ENCODE results near the gene LRRC46. TPM values are rescaled to one million over a fixed set of nuclear protein-coding genes. Genes with fewer than 3 reads are reported as not detected.

Gene LRRC46
- total RNA-seq, 1 experiment from 2014 or later = 0.39 TPM

DNA sequence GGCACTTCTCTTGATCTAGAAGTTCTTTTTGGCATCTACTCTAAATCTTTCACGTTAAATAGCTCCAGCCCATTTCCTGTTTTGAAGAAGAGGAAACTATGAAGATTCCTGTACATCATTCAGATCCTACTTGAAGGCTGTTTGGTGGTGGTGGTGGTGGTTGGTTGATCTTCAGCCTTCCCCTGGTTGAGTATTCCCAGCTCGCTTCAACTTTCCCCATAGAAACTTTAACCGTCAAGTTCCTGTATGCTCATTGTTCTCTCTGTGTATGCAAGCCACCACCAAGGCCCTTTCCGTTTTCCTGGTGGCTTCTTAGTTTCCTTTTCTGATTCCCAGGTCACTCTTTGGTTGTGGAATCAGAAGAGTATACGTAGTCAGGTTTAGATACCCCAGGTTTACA lies 3.3 kb downstream of the LRRC46 start (continued):
- TF ChIP-seq TCF7 (CRISPR knock-in tag; IDR thresholded peaks at IDR 0.05; ENCODE audit: low read depth) = no peak
- no peak for TF ChIP-seq ZNF396 (CRISPR knock-in tag; IDR thresholded peaks at IDR 0.05; ENCODE audit: borderline replicate concordance)

DNA sequence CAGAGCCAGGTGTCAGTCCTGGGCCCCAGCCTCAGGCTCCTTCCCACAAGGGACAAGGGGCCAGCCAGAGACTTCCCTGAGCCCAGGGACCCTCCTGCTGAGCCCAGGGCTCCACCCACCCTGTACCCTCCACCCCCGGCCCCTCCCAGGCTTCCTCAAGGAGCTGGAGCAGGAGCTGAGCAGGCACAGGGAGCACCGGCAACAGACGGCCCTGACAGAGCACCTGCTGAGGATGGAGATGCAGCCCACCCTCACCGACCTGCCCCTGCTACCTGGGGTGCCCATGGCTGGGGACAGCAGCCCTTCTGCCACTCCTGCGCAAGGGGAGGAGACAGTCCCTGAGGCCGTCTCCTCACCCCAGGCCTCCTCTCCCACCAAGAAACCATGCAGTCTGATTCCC lies 5.1 kb downstream of the LRRC46 start:
- TF ChIP-seq, protein P1, sequence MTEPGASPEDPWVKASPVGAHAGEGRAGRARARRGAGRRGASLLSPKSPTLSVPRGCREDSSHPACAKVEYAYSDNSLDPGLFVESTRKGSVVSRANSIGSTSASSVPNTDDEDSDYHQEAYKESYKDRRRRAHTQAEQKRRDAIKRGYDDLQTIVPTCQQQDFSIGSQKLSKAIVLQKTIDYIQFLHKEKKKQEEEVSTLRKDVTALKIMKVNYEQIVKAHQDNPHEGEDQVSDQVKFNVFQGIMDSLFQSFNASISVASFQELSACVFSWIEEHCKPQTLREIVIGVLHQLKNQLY (CRISPR knock-in tag; IDR thresholded peaks at IDR 0.05) = no peak
- TF ChIP-seq NR1H2 (CRISPR knock-in tag; IDR thresholded peaks at IDR 0.05) = no peak
- TF ChIP-seq, protein P2, sequence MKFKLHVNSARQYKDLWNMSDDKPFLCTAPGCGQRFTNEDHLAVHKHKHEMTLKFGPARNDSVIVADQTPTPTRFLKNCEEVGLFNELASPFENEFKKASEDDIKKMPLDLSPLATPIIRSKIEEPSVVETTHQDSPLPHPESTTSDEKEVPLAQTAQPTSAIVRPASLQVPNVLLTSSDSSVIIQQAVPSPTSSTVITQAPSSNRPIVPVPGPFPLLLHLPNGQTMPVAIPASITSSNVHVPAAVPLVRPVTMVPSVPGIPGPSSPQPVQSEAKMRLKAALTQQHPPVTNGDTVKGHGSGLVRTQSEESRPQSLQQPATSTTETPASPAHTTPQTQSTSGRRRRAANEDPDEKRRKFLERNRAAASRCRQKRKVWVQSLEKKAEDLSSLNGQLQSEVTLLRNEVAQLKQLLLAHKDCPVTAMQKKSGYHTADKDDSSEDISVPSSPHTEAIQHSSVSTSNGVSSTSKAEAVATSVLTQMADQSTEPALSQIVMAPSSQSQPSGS (CRISPR knock-in tag; IDR thresholded peaks at IDR 0.05; ENCODE audit: borderline replicate concordance, low read depth) = no peak
- TF ChIP-seq, protein P3, sequence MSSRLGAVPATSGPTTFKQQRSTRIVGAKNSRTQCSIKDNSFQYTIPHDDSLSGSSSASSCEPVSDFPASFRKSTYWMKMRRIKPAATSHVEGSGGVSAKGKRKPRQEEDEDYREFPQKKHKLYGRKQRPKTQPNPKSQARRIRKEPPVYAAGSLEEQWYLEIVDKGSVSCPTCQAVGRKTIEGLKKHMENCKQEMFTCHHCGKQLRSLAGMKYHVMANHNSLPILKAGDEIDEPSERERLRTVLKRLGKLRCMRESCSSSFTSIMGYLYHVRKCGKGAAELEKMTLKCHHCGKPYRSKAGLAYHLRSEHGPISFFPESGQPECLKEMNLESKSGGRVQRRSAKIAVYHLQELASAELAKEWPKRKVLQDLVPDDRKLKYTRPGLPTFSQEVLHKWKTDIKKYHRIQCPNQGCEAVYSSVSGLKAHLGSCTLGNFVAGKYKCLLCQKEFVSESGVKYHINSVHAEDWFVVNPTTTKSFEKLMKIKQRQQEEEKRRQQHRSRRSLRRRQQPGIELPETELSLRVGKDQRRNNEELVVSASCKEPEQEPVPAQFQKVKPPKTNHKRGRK (CRISPR knock-in tag; IDR thresholded peaks at IDR 0.05; ENCODE audit: borderline replicate concordance) = no peak
- no peak for TF ChIP-seq CREB1 (CRISPR knock-in tag; IDR thresholded peaks at IDR 0.05)
- no peak for TF ChIP-seq NFYB (CRISPR knock-in tag; conservative IDR thresholded peaks at IDR 0.05; ENCODE audit: low read depth)
- TF ChIP-seq, protein P4, sequence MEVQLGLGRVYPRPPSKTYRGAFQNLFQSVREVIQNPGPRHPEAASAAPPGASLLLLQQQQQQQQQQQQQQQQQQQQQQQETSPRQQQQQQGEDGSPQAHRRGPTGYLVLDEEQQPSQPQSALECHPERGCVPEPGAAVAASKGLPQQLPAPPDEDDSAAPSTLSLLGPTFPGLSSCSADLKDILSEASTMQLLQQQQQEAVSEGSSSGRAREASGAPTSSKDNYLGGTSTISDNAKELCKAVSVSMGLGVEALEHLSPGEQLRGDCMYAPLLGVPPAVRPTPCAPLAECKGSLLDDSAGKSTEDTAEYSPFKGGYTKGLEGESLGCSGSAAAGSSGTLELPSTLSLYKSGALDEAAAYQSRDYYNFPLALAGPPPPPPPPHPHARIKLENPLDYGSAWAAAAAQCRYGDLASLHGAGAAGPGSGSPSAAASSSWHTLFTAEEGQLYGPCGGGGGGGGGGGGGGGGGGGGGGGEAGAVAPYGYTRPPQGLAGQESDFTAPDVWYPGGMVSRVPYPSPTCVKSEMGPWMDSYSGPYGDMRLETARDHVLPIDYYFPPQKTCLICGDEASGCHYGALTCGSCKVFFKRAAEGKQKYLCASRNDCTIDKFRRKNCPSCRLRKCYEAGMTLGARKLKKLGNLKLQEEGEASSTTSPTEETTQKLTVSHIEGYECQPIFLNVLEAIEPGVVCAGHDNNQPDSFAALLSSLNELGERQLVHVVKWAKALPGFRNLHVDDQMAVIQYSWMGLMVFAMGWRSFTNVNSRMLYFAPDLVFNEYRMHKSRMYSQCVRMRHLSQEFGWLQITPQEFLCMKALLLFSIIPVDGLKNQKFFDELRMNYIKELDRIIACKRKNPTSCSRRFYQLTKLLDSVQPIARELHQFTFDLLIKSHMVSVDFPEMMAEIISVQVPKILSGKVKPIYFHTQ (CRISPR knock-in tag; IDR thresholded peaks at IDR 0.05) = no peak
- no peak for TF ChIP-seq ZNF396 (CRISPR knock-in tag; IDR thresholded peaks at IDR 0.05; ENCODE audit: borderline replicate concordance)
- TF ChIP-seq ZNF671 (CRISPR knock-in tag; IDR thresholded peaks at IDR 0.05) = no peak
- TF ChIP-seq SMAD4 (CRISPR knock-in tag; IDR thresholded peaks at IDR 0.05) = no peak
- TF ChIP-seq, protein P5, sequence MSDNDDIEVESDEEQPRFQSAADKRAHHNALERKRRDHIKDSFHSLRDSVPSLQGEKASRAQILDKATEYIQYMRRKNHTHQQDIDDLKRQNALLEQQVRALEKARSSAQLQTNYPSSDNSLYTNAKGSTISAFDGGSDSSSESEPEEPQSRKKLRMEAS (CRISPR knock-in tag; IDR thresholded peaks at IDR 0.05) = no peak
- TF ChIP-seq ESRRA (CRISPR knock-in tag; IDR thresholded peaks at IDR 0.05; ENCODE audit: borderline replicate concordance) = no peak
- no peak for TF ChIP-seq ZBTB21 (CRISPR knock-in tag; IDR thresholded peaks at IDR 0.05; ENCODE audit: borderline replicate concordance)
- no peak for TF ChIP-seq NR3C1 (CRISPR knock-in tag; conservative IDR thresholded peaks at IDR 0.05; ENCODE audit: low read depth)
- TF ChIP-seq, protein P6, sequence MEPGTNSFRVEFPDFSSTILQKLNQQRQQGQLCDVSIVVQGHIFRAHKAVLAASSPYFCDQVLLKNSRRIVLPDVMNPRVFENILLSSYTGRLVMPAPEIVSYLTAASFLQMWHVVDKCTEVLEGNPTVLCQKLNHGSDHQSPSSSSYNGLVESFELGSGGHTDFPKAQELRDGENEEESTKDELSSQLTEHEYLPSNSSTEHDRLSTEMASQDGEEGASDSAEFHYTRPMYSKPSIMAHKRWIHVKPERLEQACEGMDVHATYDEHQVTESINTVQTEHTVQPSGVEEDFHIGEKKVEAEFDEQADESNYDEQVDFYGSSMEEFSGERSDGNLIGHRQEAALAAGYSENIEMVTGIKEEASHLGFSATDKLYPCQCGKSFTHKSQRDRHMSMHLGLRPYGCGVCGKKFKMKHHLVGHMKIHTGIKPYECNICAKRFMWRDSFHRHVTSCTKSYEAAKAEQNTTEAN (CRISPR knock-in tag; IDR thresholded peaks at IDR 0.05) = no peak
- Mint-ChIP-seq H3K27me3 (ENCODE audit: low read depth) (no peaks in the 10 kb centered on the region), H3K4me1 (peaks cover 14% of the 10 kb centered on the region), H3K27ac (no peak overlapping the region), H3K4me3 (no peak overlapping the region), H3K9me3 (no peaks in the 10 kb centered on the region), H3K36me3 (no peaks in the 10 kb centered on the region; the same call in 1 of the 2 replicates)
- ChIA-PET CTCF (interaction anchor here (1.2 to 19.3 kb wide), 4 partner anchors 11 to 134 kb away, joined by 3 to 1122 read pairs (median 8); partner anchors contain the start of genes CDK5RAP3 and SP2), POLR2A (interaction anchor here (1.3 kb wide), 1 partner anchor 59 kb away, joined by 3 read pairs; the partner anchor contains the start of gene SP2)
- no peak for DNase-seq (ENCODE audit: low spot score)
- no peak for ATAC-seq
